GM12874 (cell line): ENCODE data around the gene CCDC106.

Source experiments
- CTCF ChIP-seq: IDR thresholded peaks from 2 replicates; pipeline ENCODE4 v1.5.1; 2011; ENCODE audit warnings: low read depth, mild to moderate bottlenecking, control low read depth, low read length, moderate library complexity; ENCODE audit not compliant: insufficient read depth

CCDC106 gene

GRCh38 chr19:55691561-55692481 is 43.8 kb downstream of the CCDC106 start:
- TF ChIP-seq CTCF: no peak

- TF ChIP-seq CTCF: no peak
Observed at GRCh38 chr19:55692681-55693081, 44.7 kb downstream of the CCDC106 start.

GRCh38 chr19:55693336-55693974 is 45.4 kb downstream of the CCDC106 start:
- TF ChIP-seq CTCF: no peak

GRCh38 chr19:55694241-55694655 is 46.2 kb downstream of the CCDC106 start:
- TF ChIP-seq CTCF: no peak

- TF ChIP-seq CTCF: no peak
Observed at GRCh38 chr19:55694656-55695491, 46.9 kb downstream of the CCDC106 start.

- TF ChIP-seq CTCF: no peak
Observed at GRCh38 chr19:55695511-55696290, 47.7 kb downstream of the CCDC106 start.
